AG09309 (cell line): ENCODE measurements around the gene MAST4.

Experiments
- DNase-seq: peaks from one replicate; pipeline ENCODE4 v3.0.0-alpha.2; 2010; ENCODE audit warnings: low read depth
- H3K4me3 ChIP-seq: 2 replicates; pipeline ENCODE4 v1.5.1; 2011; ENCODE audit warnings: mild to moderate bottlenecking, low read depth, low read length, moderate library complexity; ENCODE audit not compliant: control insufficient read depth
- CTCF ChIP-seq: IDR thresholded peaks from 2 replicates; pipeline ENCODE4 v1.5.1; 2011; ENCODE audit warnings: mild to moderate bottlenecking, low read depth, low read length, inconsistent platforms; ENCODE audit not compliant: insufficient read depth, control insufficient read depth; ENCODE audit errors: missing control alignments

MAST4 gene

GRCh38 chr5:67065696-67066095 lies 469.5 kb downstream of the MAST4 start:
- no peak for DNase-seq
- no peak for TF ChIP-seq CTCF

DNA sequence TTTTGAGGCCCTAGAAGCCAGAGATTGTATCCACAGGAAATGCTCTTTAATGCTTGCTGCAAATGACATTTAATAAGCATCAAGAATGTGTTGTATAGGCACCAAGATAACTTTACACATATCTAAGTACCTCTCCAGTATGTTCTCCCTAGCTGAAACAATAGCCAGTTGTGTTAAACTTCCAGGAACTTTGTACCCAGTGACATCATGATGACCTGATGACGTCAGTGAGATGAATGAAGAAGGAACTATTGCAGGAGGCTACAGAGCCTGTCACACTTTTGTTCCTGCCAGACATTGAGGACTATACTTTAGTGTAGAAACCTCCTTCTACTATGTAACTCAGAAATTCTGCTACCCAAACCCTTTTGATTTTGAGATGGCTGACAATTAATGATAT lies 470.6 kb downstream of the MAST4 start:
- no peak for DNase-seq
- TF ChIP-seq CTCF = no peak

More at GRCh38 chr5:67065696-67066095, 469.5 kb downstream of the MAST4 start:
- no peak overlapping the region for H3K4me3 ChIP-seq

GRCh38 chr5:67073045-67073680 lies 477.0 kb downstream of the MAST4 start:
- no peak overlapping the region for H3K4me3 ChIP-seq
- DNase-seq = no peak
- no peak for TF ChIP-seq CTCF

More for the DNA sequence above, 470.6 kb downstream of the MAST4 start:
- no peak overlapping the region for H3K4me3 ChIP-seq

DNA sequence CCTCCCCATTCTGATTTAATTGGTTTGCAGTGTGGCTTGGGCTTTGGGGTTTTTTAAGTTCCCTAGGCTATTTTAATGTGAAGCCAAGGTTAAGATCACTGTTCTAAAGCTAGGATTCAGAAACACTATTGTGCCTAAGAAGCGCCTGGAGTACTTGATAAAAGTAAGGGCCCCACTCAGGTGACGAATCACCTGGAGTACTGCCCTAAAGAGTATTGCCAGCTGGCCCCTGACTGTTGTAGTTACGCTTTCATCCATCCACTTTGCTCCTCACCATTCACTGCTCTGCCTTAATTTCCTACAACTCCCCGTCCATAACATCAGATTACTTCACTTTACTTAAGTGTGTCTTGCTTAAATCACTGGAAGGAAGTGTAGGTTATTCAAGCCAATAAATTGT lies 481.1 kb downstream of the MAST4 start:
- no peak for DNase-seq
- no peak overlapping the region for H3K4me3 ChIP-seq
- TF ChIP-seq CTCF = no peak

DNA sequence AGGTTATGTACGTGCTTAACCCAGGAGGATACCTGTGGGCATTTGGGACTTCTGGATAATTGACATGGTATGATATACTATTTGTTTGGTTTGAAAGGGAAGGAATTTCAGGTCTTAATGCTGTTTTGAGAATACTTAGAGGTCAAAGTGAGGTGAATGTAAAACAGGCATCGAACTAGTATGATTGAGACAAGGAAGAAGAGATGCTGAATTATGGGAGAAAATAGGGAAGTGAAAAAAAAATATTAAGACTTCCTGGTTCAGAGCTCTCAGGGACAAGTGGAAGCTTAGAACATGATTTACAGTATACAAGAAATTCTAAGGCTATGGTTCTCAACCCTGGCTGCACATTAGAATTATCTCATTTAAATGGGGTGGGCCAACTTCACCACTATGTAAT lies 485.1 kb downstream of the MAST4 start:
- DNase-seq = no peak
- no peak overlapping the region for H3K4me3 ChIP-seq
- no peak for TF ChIP-seq CTCF

- TF ChIP-seq CTCF = no peak
- DNase-seq = no peak
- H3K4me3 ChIP-seq = no peak overlapping the region
These were observed 486.7 kb downstream of the MAST4 start for GRCh38 chr5:67082941-67083340.
